HG03565 (cell line): ENCODE results near the gene ZNF322.

Experiments used
- ATAC-seq: cut with Tn5 transposase; IDR thresholded peaks from one replicate; pipeline ENCODE4 v1.9.1; 2021; ENCODE audit warnings: mild to moderate bottlenecking, moderate library complexity; ENCODE audit not compliant: unreplicated experiment

ZNF322 gene

DNA sequence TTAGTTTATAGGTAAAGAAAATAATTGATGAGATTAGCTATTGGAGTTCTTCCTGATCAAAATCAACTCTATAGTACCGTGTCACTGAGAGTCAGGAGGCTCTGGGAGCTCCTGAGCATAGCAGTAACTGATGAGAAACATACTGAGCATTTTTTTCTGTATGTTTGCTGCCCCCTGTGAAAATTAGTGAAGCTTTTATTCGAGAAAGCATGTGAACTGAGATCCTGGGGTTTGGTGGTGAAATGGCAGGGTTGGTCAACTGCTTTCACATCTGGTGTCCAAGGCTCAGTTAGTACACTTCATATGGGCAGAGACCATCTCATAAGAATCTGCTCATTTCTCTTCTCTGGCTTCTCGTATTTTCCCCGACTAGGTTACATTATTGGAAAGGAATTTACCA, 66.9 kb downstream of the ZNF322 start:
- no peak for ATAC-seq

DNA sequence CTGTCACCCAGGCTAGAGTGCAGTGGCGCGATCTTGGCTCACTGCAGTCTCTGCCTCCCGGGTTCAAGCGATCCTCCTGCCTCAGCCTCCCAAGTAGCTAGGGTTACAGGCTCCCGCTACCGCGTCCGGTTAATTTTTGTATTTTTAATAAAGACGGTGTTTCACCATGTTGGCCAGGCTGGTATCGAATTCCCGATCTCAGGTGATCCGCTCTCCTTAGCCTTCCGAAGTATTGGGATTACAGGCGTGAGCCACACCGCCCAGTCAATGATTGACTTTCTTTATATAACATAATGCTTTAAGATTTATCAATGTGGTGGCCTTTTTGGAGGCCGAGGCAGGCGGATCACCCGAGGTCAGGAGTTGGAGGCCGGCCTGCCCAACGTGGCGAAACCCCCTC, 70.6 kb downstream of the ZNF322 start:
- no peak for ATAC-seq
